ENCODE results near the gene SMARCA5. TPM values are rescaled to one million over a fixed set of nuclear protein-coding genes. Genes with fewer than 3 reads are reported as not detected.

Gene SMARCA5
- total and polyA plus RNA-seq, 7 experiments from 2014 or later = 24.2 to 58.2 (median 49.3) TPM

- no peak for DNase-seq
- H3K27ac Mint-ChIP-seq = peak overlapping the region in 5 of 9 donors; percentile 9 to 76 (median 39)
Observed at GRCh38 chr4:143554728-143555597, 41.5 kb downstream of the SMARCA5 start.

GRCh38 chr4:143555676-143556075, 42.2 kb downstream of the SMARCA5 start:
- ChIA-PET POLR2A (interaction anchor here (1.4 kb wide), 1 partner anchor 41 kb away, joined by 3 read pairs; no protein-coding TSS in a partner anchor), CTCF (no interaction called here)
- H3K27me3 ChIP-seq (ENCODE audit: control insufficient read depth in 2 of 2, insufficient read depth in 2 of 2, low read length in 2 of 2) = no peaks in the 10 kb centered on the region
- H3K27ac Mint-ChIP-seq = peak overlapping the region in 3 of 9 donors; percentile 9 to 36 (median 25)
- intact Hi-C loops (cut with micrococcal nuclease) = loop anchor here (5.0 to 10.0 kb wide), 3 partner anchors 352 to 1539 kb away; partner anchors contain the start of genes ABCE1 (in 1 of the 2), ANAPC10 (in 1 of the 2) and GYPE (in 1 of the 2)
- peaks cover 6 to 14% (median 8%) of the 10 kb centered on the region in 3 experiments for H3K36me3 ChIP-seq (ENCODE audit: control insufficient read depth in 2 of 3, insufficient read depth in 3 of 3, low read length in 3 of 3)
- H3K4me3 Mint-ChIP-seq = no peak overlapping the region
- ATAC-seq = no peak
- peaks cover 11 to 30% (median 20%) of the 10 kb centered on the region in 7 donors for H3K4me1 Mint-ChIP-seq
- no peaks in the 10 kb centered on the region for H3K9me3 ChIP-seq (ENCODE audit: control insufficient read depth in 2 of 3, low read length in 3 of 3)
- H3K27me3 Mint-ChIP-seq = no peaks in the 10 kb centered on the region
- H3K9me3 Mint-ChIP-seq = no peaks in the 10 kb centered on the region
- DNase-seq = no peak
- no peak overlapping the region for H3K27ac ChIP-seq (ENCODE audit: low read depth, low read length)
- H3K36me3 Mint-ChIP-seq = peaks cover 4 to 17% (median 12%) of the 10 kb centered on the region in 5 donors
- no peak overlapping the region for H3K4me3 ChIP-seq (ENCODE audit: low read length)
- peaks cover 7 to 11% of the 10 kb centered on the region in 2 donors for H3K4me1 ChIP-seq (ENCODE audit: control insufficient read depth in 2 of 2, insufficient read depth in 2 of 2, low read length in 2 of 2)

More at GRCh38 chr4:143554728-143555597, 41.5 kb downstream of the SMARCA5 start:
- Histone ChIP-seq H3K27ac (ENCODE audit: low read depth, low read length) (no peak overlapping the region), H3K4me1 (ENCODE audit: control insufficient read depth in 2 of 2, insufficient read depth in 2 of 2, low read length in 2 of 2) (peaks cover 3 to 11% of the 10 kb centered on the region in 2 donors), H3K27me3 (ENCODE audit: control insufficient read depth in 2 of 2, insufficient read depth in 2 of 2, low read length in 2 of 2) (no peaks in the 10 kb centered on the region), H3K9me3 (ENCODE audit: control insufficient read depth in 2 of 3, low read length in 3 of 3) (no peaks in the 10 kb centered on the region), H3K36me3 (ENCODE audit: control insufficient read depth in 2 of 3, insufficient read depth in 3 of 3, low read length in 3 of 3) (peaks cover 6 to 16% (median 12%) of the 10 kb centered on the region in 3 experiments), H3K4me3 (ENCODE audit: low read length) (no peak overlapping the region)
- intact Hi-C loops (cut with micrococcal nuclease) = loop anchor here (5.0 to 10.0 kb wide), 3 partner anchors 352 to 1540 kb away; partner anchors contain the start of genes ABCE1 (in 1 of the 2), ANAPC10 (in 1 of the 2) and GYPE (in 1 of the 2)
- no peaks in the 10 kb centered on the region for H3K27me3 Mint-ChIP-seq
- peaks cover 7 to 21% (median 16%) of the 10 kb centered on the region in 5 donors for H3K36me3 Mint-ChIP-seq
- ATAC-seq = no peak
- CTCF ChIA-PET = no interaction called here
- H3K9me3 Mint-ChIP-seq = no peaks in the 10 kb centered on the region
- POLR2A ChIA-PET = no interaction called here
- no peak overlapping the region for H3K4me3 Mint-ChIP-seq
- peaks cover 10 to 28% (median 13%) of the 10 kb centered on the region in 7 donors for H3K4me1 Mint-ChIP-seq

GRCh38 chr4:143558286-143558685, 44.8 kb downstream of the SMARCA5 start:
- Histone ChIP-seq H3K27me3 (ENCODE audit: control insufficient read depth in 2 of 2, insufficient read depth in 2 of 2, low read length in 2 of 2) (no peaks in the 10 kb centered on the region), H3K9me3 (ENCODE audit: control insufficient read depth in 2 of 3, low read length in 3 of 3) (no peaks in the 10 kb centered on the region), H3K4me1 (ENCODE audit: control insufficient read depth in 2 of 2, insufficient read depth in 2 of 2, low read length in 2 of 2) (peaks cover 7 to 11% of the 10 kb centered on the region in 2 donors), H3K27ac (ENCODE audit: low read depth, low read length) (peak overlapping the region; percentile 52), H3K4me3 (ENCODE audit: low read length) (no peak overlapping the region), H3K36me3 (ENCODE audit: control insufficient read depth in 2 of 3, insufficient read depth in 3 of 3, low read length in 3 of 3) (peaks cover 0 to 3% (median 0%) of the 10 kb centered on the region in 3 experiments)
- no peaks in the 10 kb centered on the region for H3K27me3 Mint-ChIP-seq
- H3K9me3 Mint-ChIP-seq = no peaks in the 10 kb centered on the region
- DNase-seq (no peak), ATAC-seq (no peak)
- intact Hi-C loops (cut with micrococcal nuclease) = loop anchor here (2.0 to 10.0 kb wide), 4 partner anchors 349 to 1537 kb away; partner anchors contain the start of genes ABCE1 (in 1 of the 2), ANAPC10 (in 1 of the 2) and GYPE (in 1 of the 2)
- POLR2A ChIA-PET = interaction anchor here (0.7 to 1.5 kb wide), 2 partner anchors 12 to 44 kb away, joined by 3 to 7 read pairs; no protein-coding TSS in a partner anchor
- H3K4me1 Mint-ChIP-seq = peaks cover 8 to 40% (median 28%) of the 10 kb centered on the region in 7 donors
- H3K4me3 Mint-ChIP-seq = peak overlapping the region in 6 of 10 donors; percentile 87 to 96 (median 90)
- H3K27ac Mint-ChIP-seq = peak overlapping the region in 6 of 9 donors; percentile 17 to 95 (median 86)
- CTCF ChIA-PET = interaction anchor here (1.0 to 3.1 kb wide), 4 partner anchors 11 to 43 kb away, joined by 3 to 14 read pairs (median 6); no protein-coding TSS in a partner anchor
- H3K36me3 Mint-ChIP-seq = peaks cover 0 to 8% (median 0%) of the 10 kb centered on the region in 5 donors

GRCh38 chr4:143558823-143559756, 45.6 kb downstream of the SMARCA5 start:
- peak; percentile 86 for ATAC-seq
- peak overlapping the region; percentile 87 to 97 (median 90) for H3K4me3 Mint-ChIP-seq
- peaks cover 0 to 8% (median 0%) of the 10 kb centered on the region in 5 donors for H3K36me3 Mint-ChIP-seq
- H3K27ac Mint-ChIP-seq = peak overlapping the region; percentile 78 to 96 (median 91)
- H3K4me1 Mint-ChIP-seq = peaks cover 8 to 40% (median 28%) of the 10 kb centered on the region in 7 donors
- ChIA-PET CTCF (interaction anchor here (0.6 to 3.1 kb wide), 7 partner anchors 9 to 582 kb away, joined by 3 to 14 read pairs (median 3); no protein-coding TSS in a partner anchor), POLR2A (interaction anchor here (0.7 to 1.5 kb wide), 2 partner anchors 12 to 45 kb away, joined by 3 to 7 read pairs; no protein-coding TSS in a partner anchor)
- Histone ChIP-seq H3K36me3 (ENCODE audit: control insufficient read depth in 2 of 3, insufficient read depth in 3 of 3, low read length in 3 of 3) (no peaks in the 10 kb centered on the region), H3K4me1 (ENCODE audit: control insufficient read depth in 2 of 2, insufficient read depth in 2 of 2, low read length in 2 of 2) (peaks cover 7 to 11% of the 10 kb centered on the region in 2 donors), H3K9me3 (ENCODE audit: control insufficient read depth in 2 of 3, low read length in 3 of 3) (no peaks in the 10 kb centered on the region), H3K27me3 (ENCODE audit: control insufficient read depth in 2 of 2, insufficient read depth in 2 of 2, low read length in 2 of 2) (no peaks in the 10 kb centered on the region), H3K27ac (ENCODE audit: low read depth, low read length) (peak overlapping the region; percentile 52), H3K4me3 (ENCODE audit: low read length) (peak overlapping the region; percentile 79)
- no peaks in the 10 kb centered on the region for H3K27me3 Mint-ChIP-seq
- peak; percentile 38 to 80 (median 58) for DNase-seq
- no peaks in the 10 kb centered on the region for H3K9me3 Mint-ChIP-seq
- intact Hi-C loops (cut with micrococcal nuclease) = loop anchor here (1.0 to 10.0 kb wide), 9 partner anchors 46 to 1536 kb away; partner anchors contain the start of genes SMARCA5 (in 2 of the 2), ABCE1 (in 1 of the 2), ANAPC10 (in 1 of the 2) and GYPE (in 1 of the 2)

- peaks cover 0 to 8% (median 0%) of the 10 kb centered on the region in 5 donors for H3K36me3 Mint-ChIP-seq
- POLR2A ChIA-PET = interaction anchor here (1.5 kb wide), 1 partner anchor 46 kb away, joined by 7 read pairs; no protein-coding TSS in a partner anchor
- peak overlapping the region; percentile 87 to 97 (median 90) for H3K4me3 Mint-ChIP-seq
- peak; percentile 3 for ATAC-seq
- CTCF ChIA-PET = interaction anchor here (0.8 to 2.2 kb wide), 3 partner anchors 10 to 581 kb away, joined by 3 to 7 read pairs (median 3); no protein-coding TSS in a partner anchor
- no peaks in the 10 kb centered on the region for H3K9me3 Mint-ChIP-seq
- peaks cover 8 to 40% (median 28%) of the 10 kb centered on the region in 7 donors for H3K4me1 Mint-ChIP-seq
- peak overlapping the region; percentile 78 to 96 (median 91) for H3K27ac Mint-ChIP-seq
- peak in 5 of 9 donors; percentile 3 to 30 (median 14) for DNase-seq
- Histone ChIP-seq H3K27ac (ENCODE audit: low read depth, low read length) (peak overlapping the region; percentile 52), H3K4me3 (ENCODE audit: low read length) (peak overlapping the region; percentile 79), H3K27me3 (ENCODE audit: control insufficient read depth in 2 of 2, insufficient read depth in 2 of 2, low read length in 2 of 2) (no peaks in the 10 kb centered on the region), H3K4me1 (ENCODE audit: control insufficient read depth in 2 of 2, insufficient read depth in 2 of 2, low read length in 2 of 2) (peaks cover 7 to 11% of the 10 kb centered on the region in 2 donors), H3K36me3 (ENCODE audit: control insufficient read depth in 2 of 3, insufficient read depth in 3 of 3, low read length in 3 of 3) (no peaks in the 10 kb centered on the region), H3K9me3 (ENCODE audit: control insufficient read depth in 2 of 3, low read length in 3 of 3) (no peaks in the 10 kb centered on the region)
- no peaks in the 10 kb centered on the region for H3K27me3 Mint-ChIP-seq
- intact Hi-C loops (cut with micrococcal nuclease) = loop anchor here (1.0 to 10.0 kb wide), 10 partner anchors 46 to 1535 kb away; partner anchors contain the start of genes SMARCA5 (in 2 of the 2), ABCE1 (in 1 of the 2), ANAPC10 (in 1 of the 2) and GYPE (in 1 of the 2)
Observed at GRCh38 chr4:143559757-143560147, 46.2 kb downstream of the SMARCA5 start.

All from naive thymus-derived CD4-positive, alpha-beta T cell (primary cell).